SU-DHL-6 (cell line): ENCODE results near the gene OXLD1.

Experiments
- H2AFZ ChIP-seq: fragments of 200-600 bp; sonication (generic); 2 replicates; pipeline ENCODE4 v1.6.1; 2014; ENCODE audit warnings: low read depth, mild to moderate bottlenecking, moderate library complexity, mixed read lengths, antibody characterized with exemption, low read length; ENCODE audit not compliant: severe bottlenecking
- H3F3A ChIP-seq: fragments of 200-600 bp; shearing (Covaris generic); 2 replicates; pipeline ENCODE4 v1.6.0; 2016; ENCODE audit warnings: antibody characterized with exemption, mild to moderate bottlenecking; ENCODE audit not compliant: insufficient read depth
- H3K27ac ChIP-seq: fragments of 200-600 bp; sonication (generic); 2 replicates; pipeline ENCODE4 v1.5.1; 2016; ENCODE audit warnings: low read depth, mild to moderate bottlenecking, low read length, moderate library complexity, mixed read lengths
- H3K27me3 ChIP-seq: fragments of 200-600 bp; sonication (generic), shearing (Covaris generic); 2 replicates; pipeline ENCODE4 v1.6.0; 2014; ENCODE audit warnings: mild to moderate bottlenecking, low read length
- H3K36me3 ChIP-seq: fragments of 200-600 bp; sonication (generic); 2 replicates; pipeline ENCODE4 v1.6.1; 2014; ENCODE audit warnings: mild to moderate bottlenecking, low read length, mixed read lengths
- H3K4me2 ChIP-seq: fragments of 300-600, 200-600 bp; shearing (Covaris generic), sonication (generic); 2 replicates; pipeline ENCODE4 v1.6.0; 2014; ENCODE audit warnings: low read length, low read depth, mild to moderate bottlenecking; ENCODE audit not compliant: poor library complexity, severe bottlenecking
- H3K4me3 ChIP-seq: fragments of 200-600 bp; sonication (generic); 2 replicates; pipeline ENCODE4 v1.5.1; 2014; ENCODE audit warnings: antibody characterized with exemption, low read length, mild to moderate bottlenecking, mixed read lengths; ENCODE audit not compliant: insufficient read depth, poor library complexity, severe bottlenecking
- H3K79me2 ChIP-seq: fragments of 200-600 bp; sonication (generic); 2 replicates; pipeline ENCODE4 v1.6.1; 2014; ENCODE audit warnings: mild to moderate bottlenecking, low read length, moderate library complexity; ENCODE audit not compliant: insufficient read depth
- H3K9ac ChIP-seq: fragments of 200-600 bp; sonication (generic); 2 replicates; pipeline ENCODE4 v1.7.0; 2014; ENCODE audit warnings: mild to moderate bottlenecking, low read length
- H3K9me2 ChIP-seq: fragments of 200-600 bp; sonication (generic); replicated peaks from 2 replicates; pipeline ENCODE4 v1.6.1; 2014; ENCODE audit warnings: low read length; ENCODE audit not compliant: insufficient read depth
- H3K9me3 ChIP-seq: fragments of 200-600 bp; sonication (generic); 2 replicates; pipeline ENCODE4 v1.6.1; 2014; ENCODE audit warnings: low read length, mixed read lengths; ENCODE audit not compliant: insufficient read depth
- H4K20me1 ChIP-seq: fragments of 200-600 bp; sonication (generic); 2 replicates; pipeline ENCODE4 v1.6.1; 2014; ENCODE audit warnings: low read depth, mild to moderate bottlenecking, antibody characterized with exemption, low read length, moderate library complexity, mixed read lengths
- EZH2phosphoT487 ChIP-seq: fragments of 200-600 bp; sonication (generic), shearing (Covaris generic); conservative IDR thresholded peaks from 2 replicates; pipeline ENCODE4 v1.6.1; 2018; ENCODE audit warnings: mild to moderate bottlenecking, antibody characterized with exemption, low read length, moderate library complexity, mixed read lengths
- TF ChIP-seq, protein P1 (sequence below): fragments of 200-600 bp; sonication (generic); IDR thresholded peaks from one replicate; pipeline ENCODE4 v1.5.1; 2017; ENCODE audit warnings: antibody characterized with exemption, mild to moderate bottlenecking, low read length, moderate library complexity; ENCODE audit not compliant: insufficient read depth, poor library complexity, severe bottlenecking

Gene OXLD1

DNA sequence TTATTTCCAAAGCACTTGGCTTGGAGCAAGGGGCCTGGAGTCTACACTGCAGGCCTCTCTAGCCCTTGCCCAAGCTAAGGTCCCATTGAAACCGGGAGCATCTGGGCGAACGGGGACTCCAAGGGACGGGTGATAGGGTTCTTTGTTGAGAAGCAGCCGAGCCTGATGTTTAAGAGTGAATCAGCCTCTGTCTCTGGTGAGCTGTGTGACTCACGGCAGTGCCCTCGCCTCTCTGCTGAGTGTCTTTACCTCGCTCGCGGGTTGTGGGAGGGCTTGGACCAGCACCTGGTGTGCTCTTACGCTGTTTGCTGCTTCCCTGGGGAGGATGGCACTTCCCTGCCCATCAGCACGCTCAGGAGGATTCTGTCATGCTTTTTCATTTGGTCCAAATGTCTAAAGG is 18.7 kb upstream of the OXLD1 start:
- TF ChIP-seq, protein P1, sequence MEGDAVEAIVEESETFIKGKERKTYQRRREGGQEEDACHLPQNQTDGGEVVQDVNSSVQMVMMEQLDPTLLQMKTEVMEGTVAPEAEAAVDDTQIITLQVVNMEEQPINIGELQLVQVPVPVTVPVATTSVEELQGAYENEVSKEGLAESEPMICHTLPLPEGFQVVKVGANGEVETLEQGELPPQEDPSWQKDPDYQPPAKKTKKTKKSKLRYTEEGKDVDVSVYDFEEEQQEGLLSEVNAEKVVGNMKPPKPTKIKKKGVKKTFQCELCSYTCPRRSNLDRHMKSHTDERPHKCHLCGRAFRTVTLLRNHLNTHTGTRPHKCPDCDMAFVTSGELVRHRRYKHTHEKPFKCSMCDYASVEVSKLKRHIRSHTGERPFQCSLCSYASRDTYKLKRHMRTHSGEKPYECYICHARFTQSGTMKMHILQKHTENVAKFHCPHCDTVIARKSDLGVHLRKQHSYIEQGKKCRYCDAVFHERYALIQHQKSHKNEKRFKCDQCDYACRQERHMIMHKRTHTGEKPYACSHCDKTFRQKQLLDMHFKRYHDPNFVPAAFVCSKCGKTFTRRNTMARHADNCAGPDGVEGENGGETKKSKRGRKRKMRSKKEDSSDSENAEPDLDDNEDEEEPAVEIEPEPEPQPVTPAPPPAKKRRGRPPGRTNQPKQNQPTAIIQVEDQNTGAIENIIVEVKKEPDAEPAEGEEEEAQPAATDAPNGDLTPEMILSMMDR: no peak
- TF ChIP-seq EZH2phosphoT487: no peak
- no peaks in the 10 kb centered on the region for H3K36me3 ChIP-seq
- H3K9me2 ChIP-seq: no peaks in the 10 kb centered on the region
- no peaks in the 10 kb centered on the region for H3K27me3 ChIP-seq
- peak overlapping the region; percentile 84 for H3K4me3 ChIP-seq
- no peak overlapping the region for H2AFZ ChIP-seq
- peak overlapping the region; percentile 76 for H3K4me2 ChIP-seq
- H3K9me3 ChIP-seq: no peaks in the 10 kb centered on the region
- no peaks in the 10 kb centered on the region for H4K20me1 ChIP-seq
- no peak overlapping the region for H3K27ac ChIP-seq
- H3F3A ChIP-seq: no peaks in the 10 kb centered on the region
- peak overlapping the region; percentile 86 for H3K9ac ChIP-seq
- peaks cover 49% of the 10 kb centered on the region for H3K79me2 ChIP-seq

DNA sequence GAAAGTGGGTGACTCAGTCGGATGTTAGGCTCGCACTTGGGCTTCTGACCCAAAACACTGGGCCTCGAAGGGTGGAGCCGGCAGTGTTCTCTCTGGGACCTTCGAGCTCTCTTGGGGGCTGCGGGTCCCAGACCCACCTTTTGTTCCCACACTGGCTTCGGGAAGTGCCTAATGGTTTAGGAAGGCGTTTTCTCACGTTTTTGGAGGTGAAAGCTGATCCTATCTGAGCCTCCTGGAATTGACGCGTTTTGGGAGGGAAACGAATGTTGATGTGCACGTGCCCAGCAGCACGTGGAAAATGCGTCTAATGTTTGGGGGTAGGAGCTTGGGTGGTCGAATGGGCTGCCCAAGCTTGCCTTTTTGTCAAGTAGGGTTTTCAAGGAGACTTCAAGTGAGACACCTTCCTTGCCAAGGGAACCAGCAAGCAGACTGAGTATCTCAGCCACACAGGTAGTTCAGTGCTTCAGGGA is 18.1 kb upstream of the OXLD1 start:
- H3K27ac ChIP-seq: peak overlapping the region; percentile 12; the same call in 1 of the 2 replicates
- TF ChIP-seq, protein P1: no peak
- TF ChIP-seq EZH2phosphoT487: no peak
- H3K4me2 ChIP-seq: peak overlapping the region; percentile 76
- peak overlapping the region; percentile 84 for H3K4me3 ChIP-seq
- no peaks in the 10 kb centered on the region for H3F3A ChIP-seq
- peaks cover 49% of the 10 kb centered on the region for H3K79me2 ChIP-seq
- H4K20me1 ChIP-seq: no peaks in the 10 kb centered on the region
- H3K27me3 ChIP-seq: no peaks in the 10 kb centered on the region
- no peaks in the 10 kb centered on the region for H3K9me2 ChIP-seq
- H3K36me3 ChIP-seq: no peaks in the 10 kb centered on the region
- no peak overlapping the region for H2AFZ ChIP-seq
- H3K9me3 ChIP-seq: no peaks in the 10 kb centered on the region
- H3K9ac ChIP-seq: peak overlapping the region; percentile 86

DNA sequence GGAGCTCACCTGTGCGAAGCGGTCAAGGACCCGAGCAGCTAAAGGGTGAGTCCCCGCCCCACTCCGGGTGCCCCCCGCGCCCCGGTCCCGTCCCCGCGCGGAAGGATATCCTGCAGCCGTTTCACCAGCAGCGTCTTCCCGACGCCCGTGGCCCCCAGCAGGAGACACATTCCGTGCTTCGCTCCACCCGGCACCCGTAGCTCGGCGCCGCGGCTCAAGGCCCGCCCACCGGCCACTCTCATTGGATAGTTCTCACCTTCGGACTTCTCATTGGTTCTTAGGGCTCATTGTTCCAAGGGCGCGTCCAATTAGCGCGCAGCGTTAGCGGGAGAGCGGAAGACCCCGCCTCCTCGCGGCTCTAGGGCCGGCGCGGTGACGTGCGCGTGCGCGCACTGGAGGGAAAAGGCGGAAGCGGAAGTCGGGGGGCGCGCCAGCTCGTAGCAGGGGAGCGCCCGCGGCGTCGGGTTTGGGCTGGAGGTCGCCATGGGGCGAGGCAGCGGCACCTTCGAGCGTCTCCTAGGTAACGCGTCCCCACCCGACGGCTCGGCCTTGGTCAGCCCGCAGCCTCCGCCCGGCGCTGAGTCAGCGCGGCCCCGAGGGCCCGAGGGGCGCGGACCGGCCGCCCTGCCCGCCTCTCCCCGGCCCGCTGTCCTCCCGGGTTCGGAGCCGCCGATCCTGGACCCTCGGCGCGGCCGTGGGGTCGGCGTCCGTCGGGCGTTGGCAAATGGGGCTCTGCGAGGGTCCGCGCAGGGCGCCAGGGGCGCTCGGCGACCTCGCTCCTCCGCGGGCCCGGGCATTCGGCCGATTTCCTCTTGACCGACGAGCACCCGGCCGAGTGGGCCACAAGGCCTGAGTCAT is 17.4 kb upstream of the OXLD1 start, which contains the start of the genes ARL16 and HGS:
ARL16 (minus strand) TSS at position 214 of the 858 bp plus-strand sequence; CDS start at position 170, 44 bp downstream.
HGS (plus strand) TSS at position 428 of the 858 bp plus-strand sequence; CDS start at position 484, 56 bp downstream.
- Histone ChIP-seq H3K36me3 (no peaks in the 10 kb centered on the region), H2AFZ (peak within 1 kb of the TSS; percentile 52), H3K79me2 (peaks cover 49% of the 10 kb centered on the region), H3K9ac (peak within 1 kb of the TSS; percentile 86), H3K27me3 (no peaks in the 10 kb centered on the region), H3K4me2 (peak within 1 kb of the TSS; percentile 76), H3F3A (no peaks in the 10 kb centered on the region), H3K9me2 (no peaks in the 10 kb centered on the region), H4K20me1 (no peaks in the 10 kb centered on the region), H3K4me3 (peak within 1 kb of the TSS; percentile 84), H3K9me3 (no peaks in the 10 kb centered on the region), H3K27ac (peak within 1 kb of the TSS; percentile 33; the same call in 1 of the 2 replicates)
- TF ChIP-seq EZH2phosphoT487: no peak
- TF ChIP-seq, protein P1: no peak
